GM12891 (cell line): ENCODE measurements around the gene SMYD3.

ENCODE experiments used
- POLR2A ChIP-seq: IDR thresholded peaks from 2 replicates; pipeline ENCODE4 v1.6.1; 2011; ENCODE audit warnings: low read depth, low read length, control low read depth
- POLR2AphosphoS5 ChIP-seq: IDR thresholded peaks from 2 replicates; pipeline ENCODE4 v1.6.1; 2011; ENCODE audit warnings: low read depth, low read length, control low read depth
- POU2F2 ChIP-seq: IDR thresholded peaks from 2 replicates; pipeline ENCODE4 v1.6.1; 2011; ENCODE audit warnings: low read depth, mild to moderate bottlenecking, control low read depth, low read length, moderate library complexity
- SPI1 ChIP-seq: IDR thresholded peaks from 2 replicates; pipeline ENCODE4 v1.6.1; 2011; ENCODE audit warnings: low read depth, low read length, control low read depth
- TAF1 ChIP-seq: IDR thresholded peaks from 2 replicates; pipeline ENCODE4 v1.6.1; 2011; ENCODE audit warnings: low read depth, low read length, control low read depth

- TF ChIP-seq POLR2AphosphoS5 (no peak), POLR2A (no peak), SPI1 (no peak), TAF1 (no peak), POU2F2 (no peak)
These were observed 5.6 kb upstream of the SMYD3 start for GRCh38 chr1:246512635-246513034.
